Effector memory CD8-positive, alpha-beta T cell (primary cell): Measurements from ENCODE around the gene CSNK1A1.
"Not testable (repeated sequence)": the region's sequence is repeated elsewhere in the genome, so short reads cannot be mapped to it uniquely, and the experiment has no call there.

Experiments used
- ATAC-seq: fragments of 150-1000 bp; cut with Tn5 transposase; replicated peaks from 2 replicates; pipeline ENCODE4 v1.10.0; 2021; ENCODE audit warnings: mild to moderate bottlenecking, moderate library complexity
- DNase-seq, 3 experiments: peaks; one replicate each; pipeline ENCODE4 v3.0.0; 2021
- H3K27ac Mint-ChIP-seq, 2 donors: one replicate each; pipeline ENCODE4 v1.8.0; 2022; ENCODE audit warnings: mild to moderate bottlenecking in 2 of 2, mixed read lengths in 2 of 2, moderate library complexity in 2 of 2
- H3K27me3 Mint-ChIP-seq, 2 donors: one replicate each; pipeline ENCODE4 v1.8.0; 2022; ENCODE audit warnings: mixed read lengths in 2 of 2
- H3K36me3 Mint-ChIP-seq: one replicate; pipeline ENCODE4 v1.8.0; 2022; ENCODE audit warnings: mild to moderate bottlenecking, moderate library complexity, mixed read lengths; ENCODE audit not compliant: insufficient read depth
- H3K4me1 Mint-ChIP-seq, 2 donors: one replicate each; pipeline ENCODE4 v1.8.0; 2022; ENCODE audit warnings: low read depth in 2 of 2, mixed read lengths in 2 of 2
- H3K4me3 Mint-ChIP-seq, 2 donors: one replicate each; pipeline ENCODE4 v1.8.0; 2022; ENCODE audit warnings: mild to moderate bottlenecking in 2 of 2, mixed read lengths in 2 of 2, moderate library complexity in 2 of 2
- H3K9me3 Mint-ChIP-seq, 2 donors: one replicate each; pipeline ENCODE4 v1.8.0; 2022; ENCODE audit warnings: mixed read lengths in 2 of 2

Gene CSNK1A1

GRCh38 chr5:149448831-149449714 is 102.2 kb downstream of the CSNK1A1 start:
- DNase-seq (no peak), ATAC-seq (no peak)
- Mint-ChIP-seq H3K27me3 (peaks cover 5 to 13% of the 10 kb centered on the region in 2 donors), H3K9me3 (no peaks in the 10 kb centered on the region), H3K4me1 (no peaks in the 10 kb centered on the region), H3K27ac (no peak overlapping the region), H3K4me3 (no peak overlapping the region), H3K36me3 (no peaks in the 10 kb centered on the region)

- H3K27ac Mint-ChIP-seq = no peak overlapping the region
- no peaks in the 10 kb centered on the region for H3K4me1 Mint-ChIP-seq
- no peaks in the 10 kb centered on the region for H3K9me3 Mint-ChIP-seq
- ATAC-seq = no peak
- no peak overlapping the region for H3K4me3 Mint-ChIP-seq
- no peaks in the 10 kb centered on the region for H3K36me3 Mint-ChIP-seq
- H3K27me3 Mint-ChIP-seq = peaks cover 5 to 13% of the 10 kb centered on the region in 2 donors
- DNase-seq = no peak
Measured at GRCh38 chr5:149448431-149448830, 102.8 kb downstream of the CSNK1A1 start.

- Mint-ChIP-seq H3K27me3 (peaks cover 5 to 13% of the 10 kb centered on the region in 2 donors), H3K9me3 (no peaks in the 10 kb centered on the region), H3K27ac (no peak overlapping the region), H3K4me1 (no peaks in the 10 kb centered on the region), H3K4me3 (no peak overlapping the region), H3K36me3 (no peaks in the 10 kb centered on the region)
- no peak for ATAC-seq
- DNase-seq = no peak
Measured at GRCh38 chr5:149447373-149448367, 103.6 kb downstream of the CSNK1A1 start.

GRCh38 chr5:149446794-149447193 is 104.4 kb downstream of the CSNK1A1 start:
- H3K27me3 Mint-ChIP-seq = peaks cover 5 to 13% of the 10 kb centered on the region in 2 donors
- not testable (repeated sequence) for ATAC-seq, H3K4me1 Mint-ChIP-seq, H3K36me3 Mint-ChIP-seq, H3K27ac Mint-ChIP-seq, DNase-seq, H3K4me3 Mint-ChIP-seq, H3K9me3 Mint-ChIP-seq

GRCh38 chr5:149445739-149446369 is 105.4 kb downstream of the CSNK1A1 start:
- DNase-seq = no peak
- H3K27me3 Mint-ChIP-seq = peaks cover 5 to 13% of the 10 kb centered on the region in 2 donors
- H3K36me3 Mint-ChIP-seq = no peaks in the 10 kb centered on the region
- no peak for ATAC-seq
- H3K27ac Mint-ChIP-seq = no peak overlapping the region
- no peak overlapping the region for H3K4me3 Mint-ChIP-seq
- H3K9me3 Mint-ChIP-seq = no peaks in the 10 kb centered on the region
- peaks cover 3% of the 10 kb centered on the region in 2 donors for H3K4me1 Mint-ChIP-seq

- Mint-ChIP-seq H3K27me3 (peaks cover 5 to 13% of the 10 kb centered on the region in 2 donors), H3K27ac (no peak overlapping the region)
Measured at GRCh38 chr5:149445343-149445738, 105.9 kb downstream of the CSNK1A1 start.

GRCh38 chr5:149444430-149444829 is 106.8 kb downstream of the CSNK1A1 start:
- DNase-seq, H3K36me3 Mint-ChIP-seq, H3K4me3 Mint-ChIP-seq, H3K4me1 Mint-ChIP-seq, H3K9me3 Mint-ChIP-seq, H3K27ac Mint-ChIP-seq, ATAC-seq: not testable (repeated sequence)
- H3K27me3 Mint-ChIP-seq = peaks cover 5 to 13% of the 10 kb centered on the region in 2 donors

More at GRCh38 chr5:149445343-149445738, 105.9 kb downstream of the CSNK1A1 start:
- no peak for ATAC-seq
- DNase-seq = no peak
- Mint-ChIP-seq H3K4me3 (no peak overlapping the region), H3K4me1 (peaks cover 3% of the 10 kb centered on the region in 2 donors), H3K9me3 (no peaks in the 10 kb centered on the region), H3K36me3 (no peaks in the 10 kb centered on the region)

GRCh38 chr5:149443210-149443609 is 108.0 kb downstream of the CSNK1A1 start:
- no peak for DNase-seq
- H3K27ac Mint-ChIP-seq = no peak overlapping the region
- no peak for ATAC-seq
- peaks cover under 1 to 8% of the 10 kb centered on the region in 2 donors for H3K27me3 Mint-ChIP-seq
- H3K4me3 Mint-ChIP-seq = no peak overlapping the region
- H3K9me3 Mint-ChIP-seq = no peaks in the 10 kb centered on the region
- peaks cover 5 to 6% of the 10 kb centered on the region in 2 donors for H3K4me1 Mint-ChIP-seq
- no peaks in the 10 kb centered on the region for H3K36me3 Mint-ChIP-seq

- H3K36me3 Mint-ChIP-seq = no peaks in the 10 kb centered on the region
- H3K4me1 Mint-ChIP-seq = peaks cover 5 to 6% of the 10 kb centered on the region in 2 donors
- ATAC-seq (peak; percentile 77), DNase-seq (peak; percentile 64 to 70 (median 68))
- H3K4me3 Mint-ChIP-seq = no peak overlapping the region
- no peak overlapping the region for H3K27ac Mint-ChIP-seq
- no peaks in the 10 kb centered on the region for H3K9me3 Mint-ChIP-seq
- H3K27me3 Mint-ChIP-seq = peaks cover 6 to 8% of the 10 kb centered on the region in 2 donors
Measured at GRCh38 chr5:149442563-149443182, 108.6 kb downstream of the CSNK1A1 start.
